CD4-positive, alpha-beta memory T cell (primary cell): ENCODE results near the gene DYRK1A. TPM values are rescaled to one million over a fixed set of nuclear protein-coding genes. Genes with fewer than 3 reads are reported as not detected.
A peak's percentile ranks its signal among the peaks of the same experiment; 100 is the strongest.

Source experiments
- CTCF ChIA-PET: fragments of 350-600 bp; sonication (Branson Sonifier 250); formaldehyde crosslinking; loops from one replicate; lab custom pipeline; 2021; ENCODE audit warnings: inconsistent platforms; ENCODE audit not compliant: partially characterized antibody; lab: Charles Lee
- POLR2A ChIA-PET: fragments of 350-600 bp; sonication (Branson Sonifier 250); formaldehyde crosslinking; loops from one replicate; lab custom pipeline; 2021; ENCODE audit not compliant: partially characterized antibody; lab: Charles Lee
- DNase-seq, 5 donors: peaks; one replicate each; pipeline versions ENCODE4 v3.0.0 to v3.0.0-alpha.2; 2020 to 2022; ENCODE audit warnings: mixed read lengths in 1 of 5
- H3K27ac ChIP-seq: one replicate; pipeline ENCODE4 v1.7.0; 2013; ENCODE audit warnings: low read depth, low read length
- H3K27me3 ChIP-seq: 2 replicates; pipeline ENCODE4 v1.7.0; 2013; ENCODE audit warnings: mild to moderate bottlenecking, low read length, moderate library complexity; ENCODE audit not compliant: insufficient read depth
- H3K36me3 ChIP-seq: 2 replicates; pipeline ENCODE4 v1.7.0; 2013; ENCODE audit warnings: mild to moderate bottlenecking, low read length, moderate library complexity; ENCODE audit not compliant: insufficient read depth
- H3K4me1 ChIP-seq: 2 replicates; pipeline ENCODE4 v1.7.0; 2013; ENCODE audit warnings: mild to moderate bottlenecking, low read length, moderate library complexity; ENCODE audit not compliant: insufficient read depth
- H3K4me3 ChIP-seq, 2 donors: one replicate each; pipeline ENCODE4 v1.7.0; 2013; ENCODE audit warnings: low read length in 2 of 2, mild to moderate bottlenecking in 1 of 2
- H3K9me3 ChIP-seq, 2 donors: one replicate each; pipeline ENCODE4 v1.7.0; 2013; ENCODE audit warnings: low read length in 2 of 2, control low read depth in 1 of 2; ENCODE audit not compliant: control insufficient read depth in 1 of 2
- H3K27ac Mint-ChIP-seq, 7 donors: one replicate each; pipeline ENCODE4 v1.8.0; 2020 to 2021; ENCODE audit warnings: mixed read lengths in 7 of 7, mild to moderate bottlenecking in 6 of 7, inconsistent platforms in 3 of 7, moderate library complexity in 3 of 7
- H3K27me3 Mint-ChIP-seq, 2 donors: one replicate each; pipeline ENCODE4 v1.8.0; 2020 to 2021; ENCODE audit warnings: mixed read lengths in 2 of 2
- H3K36me3 Mint-ChIP-seq, 2 donors: one replicate each; pipeline ENCODE4 v1.8.0; 2020 to 2021; ENCODE audit warnings: mixed read lengths in 2 of 2, inconsistent platforms in 1 of 2, mild to moderate bottlenecking in 1 of 2
- H3K4me1 Mint-ChIP-seq, 4 donors: one replicate each; pipeline ENCODE4 v1.8.0; 2020 to 2021; ENCODE audit warnings: mixed read lengths in 4 of 4, mild to moderate bottlenecking in 1 of 4
- H3K4me3 Mint-ChIP-seq, 8 donors: one replicate each; pipeline ENCODE4 v1.8.0; 2020 to 2021; ENCODE audit warnings: mixed read lengths in 8 of 8, mild to moderate bottlenecking in 7 of 8, moderate library complexity in 6 of 8, inconsistent platforms in 3 of 8
- H3K9me3 Mint-ChIP-seq, 8 donors: one replicate each; pipeline ENCODE4 v1.8.0; 2020 to 2021; ENCODE audit warnings: mixed read lengths in 8 of 8, mild to moderate bottlenecking in 5 of 8, inconsistent platforms in 3 of 8, moderate library complexity in 1 of 8
- intact Hi-C: fragments of 100-400 bp; cut with micrococcal nuclease; formaldehyde crosslinking; loops from one replicate; pipeline ENCODE4 v1.15.1; 2023
- polyA plus RNA-seq, 2 donors: library from polyadenylated mRNA; unstranded; fragments of 300-500 nt; fragmentation: Illumina TruSeq; gene quantifications; one replicate each; pipeline ENCODE4 v1.2.3, GENCODE V29; 2021
- total RNA-seq, 2 experiments: library from RNA; stranded (reverse); gene quantifications; one replicate each; pipeline ENCODE4 v1.2.3, GENCODE V29; 2021

Gene DYRK1A
- total and polyA plus RNA-seq, 4 experiments from 2014 or later = 1.4 to 130 (median 65.2) TPM

DNA sequence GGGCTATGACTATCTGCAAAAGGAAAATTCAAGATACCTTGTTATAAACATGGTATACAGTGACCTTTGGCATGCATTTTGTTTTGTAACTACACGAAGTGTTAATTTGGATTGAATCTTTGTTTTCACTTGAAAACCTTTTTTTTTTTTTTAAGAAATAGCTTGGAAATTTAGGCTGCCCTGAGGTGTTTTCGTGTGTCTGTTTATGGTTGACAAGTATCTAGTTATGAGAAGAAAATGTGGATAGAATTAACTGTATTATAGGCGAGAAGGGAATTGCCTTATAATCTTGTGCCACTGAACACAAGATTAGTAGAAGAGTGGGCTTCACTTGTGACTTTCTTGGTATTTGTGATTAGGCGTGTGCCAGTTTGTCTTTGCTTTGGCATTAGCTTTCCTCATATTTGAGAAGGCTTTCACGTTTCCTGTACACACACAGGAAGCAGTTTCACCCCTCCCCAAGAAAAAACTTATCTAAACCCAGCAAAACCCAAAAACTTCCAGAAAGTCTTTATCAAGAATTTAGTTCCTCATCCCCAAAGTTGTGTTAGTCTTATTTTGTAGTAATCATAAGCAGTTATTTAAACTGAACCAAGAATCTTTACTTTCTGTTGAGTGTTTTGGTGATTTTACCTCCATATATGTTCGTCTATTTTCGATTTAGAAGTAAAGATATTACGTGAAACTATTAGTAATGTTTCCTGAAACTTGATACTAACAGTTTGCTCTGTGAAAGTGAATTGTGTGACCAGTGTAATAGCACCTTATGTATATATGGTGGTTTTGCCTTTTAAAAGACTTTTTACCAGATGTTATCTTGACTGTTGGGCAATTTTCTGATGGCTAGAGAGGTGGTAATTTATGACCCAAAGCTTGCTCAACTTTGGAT, 3.8 kb downstream of the DYRK1A start:
- Mint-ChIP-seq H3K4me3 (peak overlapping the region; percentile 87 to 94 (median 90)), H3K4me1 (peaks cover 54 to 83% (median 63%) of the 10 kb centered on the region in 4 donors), H3K9me3 (peaks cover 0 to 7% (median 2%) of the 10 kb centered on the region in 8 donors), H3K36me3 (peaks cover 3 to 22% of the 10 kb centered on the region in 2 donors), H3K27ac (peak overlapping the region; percentile 70 to 97 (median 82)), H3K27me3 (peaks cover 1 to 2% of the 10 kb centered on the region in 2 donors)
- Histone ChIP-seq H3K4me1 (peaks cover 69% of the 10 kb centered on the region), H3K27me3 (no peaks in the 10 kb centered on the region), H3K27ac (peak overlapping the region; percentile 98), H3K36me3 (no peaks in the 10 kb centered on the region), H3K4me3 (peak overlapping the region; percentile 39 to 51), H3K9me3 (no peaks in the 10 kb centered on the region)
- CTCF ChIA-PET = interaction anchor here (1.2 to 1.7 kb wide), 5 partner anchors 12 to 193 kb away, joined by 3 to 6 read pairs (median 4); no protein-coding TSS in a partner anchor
- DNase-seq = peak in 4 of 5 donors; percentile 23 to 31 (median 28)
- intact Hi-C loops = loop anchor here (2.0 kb wide), 1 partner anchor 44 kb away; no protein-coding TSS in a partner anchor
- POLR2A ChIA-PET = interaction anchor here (0.6 to 3.2 kb wide), 9 partner anchors 14 to 193 kb away, joined by 3 to 30 read pairs (median 4); partner anchors contain the start of gene VPS26C

- no peak for DNase-seq
- Mint-ChIP-seq H3K27me3 (peaks cover 0 to 1% of the 10 kb centered on the region in 2 donors), H3K4me3 (peak overlapping the region; percentile 87 to 94 (median 90)), H3K27ac (peak overlapping the region in 5 of 7 donors; percentile 37 to 97 (median 84)), H3K9me3 (peaks cover 0 to 7% (median 2%) of the 10 kb centered on the region in 8 donors), H3K4me1 (peaks cover 56 to 85% (median 65%) of the 10 kb centered on the region in 4 donors), H3K36me3 (peaks cover 7 to 23% of the 10 kb centered on the region in 2 donors)
- intact Hi-C loops = loop anchor here (2.0 kb wide), 1 partner anchor 44 kb away; no protein-coding TSS in a partner anchor
- peaks cover 73% of the 10 kb centered on the region for H3K4me1 ChIP-seq
- H3K36me3 ChIP-seq = no peaks in the 10 kb centered on the region
- ChIA-PET POLR2A (interaction anchor here (1.0 to 3.2 kb wide), 6 partner anchors 15 to 104 kb away, joined by 3 to 13 read pairs (median 4); partner anchors contain the start of gene VPS26C), CTCF (interaction anchor here (1.2 to 1.7 kb wide), 3 partner anchors 11 to 193 kb away, joined by 4 to 6 read pairs (median 5); no protein-coding TSS in a partner anchor)
- peak overlapping the region; percentile 39 to 51 for H3K4me3 ChIP-seq
- H3K9me3 ChIP-seq = no peaks in the 10 kb centered on the region
- H3K27ac ChIP-seq = peak overlapping the region; percentile 98
- no peaks in the 10 kb centered on the region for H3K27me3 ChIP-seq
Measured at GRCh38 chr21:37371041-37371397, 4.4 kb downstream of the DYRK1A start.

GRCh38 chr21:37372127-37372731, 5.7 kb downstream of the DYRK1A start:
- POLR2A ChIA-PET = interaction anchor here (0.6 to 2.2 kb wide), 6 partner anchors 14 to 192 kb away, joined by 3 to 10 read pairs (median 4); partner anchors contain the start of gene VPS26C
- intact Hi-C loops = no loop called here
- peak overlapping the region; percentile 1 to 97 (median 43) for H3K27ac Mint-ChIP-seq
- peaks cover 85% of the 10 kb centered on the region for H3K4me1 ChIP-seq
- H3K4me3 ChIP-seq = no peak overlapping the region
- no peaks in the 10 kb centered on the region for H3K27me3 ChIP-seq
- DNase-seq = peak in 1 of 5 donors; percentile 44
- H3K9me3 Mint-ChIP-seq = no peaks in the 10 kb centered on the region
- H3K36me3 Mint-ChIP-seq = peaks cover 4 to 18% of the 10 kb centered on the region in 2 donors
- peak overlapping the region in 6 of 8 donors; percentile 4 to 81 (median 69) for H3K4me3 Mint-ChIP-seq
- H3K27ac ChIP-seq = no peak overlapping the region
- CTCF ChIA-PET = no interaction called here
- no peaks in the 10 kb centered on the region for H3K36me3 ChIP-seq
- peaks cover 59 to 87% (median 72%) of the 10 kb centered on the region in 4 donors for H3K4me1 Mint-ChIP-seq
- H3K27me3 Mint-ChIP-seq = no peaks in the 10 kb centered on the region
- H3K9me3 ChIP-seq = no peaks in the 10 kb centered on the region

- peak overlapping the region in 5 of 8 donors; percentile 41 to 68 (median 47) for H3K4me3 Mint-ChIP-seq
- ChIA-PET POLR2A (interaction anchor here (0.6 to 2.2 kb wide), 5 partner anchors 8 to 106 kb away, joined by 3 to 10 read pairs (median 5); partner anchors contain the start of gene VPS26C), CTCF (interaction anchor here (1.4 to 2.6 kb wide), 4 partner anchors 18 to 191 kb away, joined by 3 to 6 read pairs (median 5); partner anchors contain the start of gene VPS26C)
- intact Hi-C loops = no loop called here
- Histone ChIP-seq H3K27ac (no peak overlapping the region), H3K36me3 (no peaks in the 10 kb centered on the region), H3K4me1 (peaks cover 93% of the 10 kb centered on the region), H3K27me3 (no peaks in the 10 kb centered on the region), H3K9me3 (no peaks in the 10 kb centered on the region), H3K4me3 (no peak overlapping the region)
- DNase-seq = no peak
- H3K4me1 Mint-ChIP-seq = peaks cover 63 to 94% (median 79%) of the 10 kb centered on the region in 4 donors
- no peaks in the 10 kb centered on the region for H3K27me3 Mint-ChIP-seq
- no peaks in the 10 kb centered on the region for H3K9me3 Mint-ChIP-seq
- peaks cover 4 to 18% of the 10 kb centered on the region in 2 donors for H3K36me3 Mint-ChIP-seq
- peak overlapping the region in 5 of 7 donors; percentile 5 to 68 (median 61) for H3K27ac Mint-ChIP-seq
Measured at GRCh38 chr21:37372951-37373350, 6.4 kb downstream of the DYRK1A start.

- Mint-ChIP-seq H3K27me3 (no peaks in the 10 kb centered on the region), H3K27ac (peak overlapping the region in 5 of 7 donors; percentile 61 to 75 (median 68)), H3K4me1 (peaks cover 65 to 96% (median 81%) of the 10 kb centered on the region in 4 donors), H3K36me3 (peaks cover 4 to 13% of the 10 kb centered on the region in 2 donors), H3K4me3 (peak overlapping the region in 7 of 8 donors; percentile 3 to 68 (median 46)), H3K9me3 (no peaks in the 10 kb centered on the region)
- no peaks in the 10 kb centered on the region for H3K9me3 ChIP-seq
- H3K27me3 ChIP-seq = no peaks in the 10 kb centered on the region
- no peak for DNase-seq
- H3K36me3 ChIP-seq = no peaks in the 10 kb centered on the region
- ChIA-PET POLR2A (interaction anchor here (0.6 to 2.2 kb wide), 5 partner anchors 8 to 106 kb away, joined by 3 to 10 read pairs (median 5); partner anchors contain the start of gene VPS26C), CTCF (interaction anchor here (0.9 to 2.6 kb wide), 5 partner anchors 18 to 382 kb away, joined by 3 to 6 read pairs (median 5); partner anchors contain the start of gene VPS26C)
- no peak overlapping the region for H3K27ac ChIP-seq
- no peak overlapping the region for H3K4me3 ChIP-seq
- peaks cover 97% of the 10 kb centered on the region for H3K4me1 ChIP-seq
- intact Hi-C loops = no loop called here
Measured at GRCh38 chr21:37373539-37373938, 7.0 kb downstream of the DYRK1A start.

GRCh38 chr21:37374027-37374426, 7.5 kb downstream of the DYRK1A start:
- intact Hi-C loops = no loop called here
- no peak overlapping the region for H3K27ac ChIP-seq
- POLR2A ChIA-PET = interaction anchor here (0.9 to 2.2 kb wide), 3 partner anchors 9 to 107 kb away, joined by 3 to 10 read pairs (median 5); partner anchors contain the start of gene VPS26C

More at GRCh38 chr21:37374027-37374426, 7.5 kb downstream of the DYRK1A start:
- Histone ChIP-seq H3K27me3 (no peaks in the 10 kb centered on the region), H3K4me3 (no peak overlapping the region), H3K9me3 (no peaks in the 10 kb centered on the region), H3K36me3 (no peaks in the 10 kb centered on the region), H3K4me1 (peaks cover 97% of the 10 kb centered on the region)
- H3K27me3 Mint-ChIP-seq = no peaks in the 10 kb centered on the region
- DNase-seq = no peak
- peak overlapping the region in 5 of 8 donors; percentile 49 to 73 (median 59) for H3K4me3 Mint-ChIP-seq
- CTCF ChIA-PET = interaction anchor here (0.9 to 2.6 kb wide), 6 partner anchors 17 to 383 kb away, joined by 3 to 6 read pairs (median 4); partner anchors contain the start of gene VPS26C
- H3K27ac Mint-ChIP-seq = peak overlapping the region in 2 of 7 donors; percentile 57 to 66
- H3K4me1 Mint-ChIP-seq = peaks cover 67 to 96% (median 82%) of the 10 kb centered on the region in 4 donors
- H3K9me3 Mint-ChIP-seq = no peaks in the 10 kb centered on the region
- peaks cover 4 to 10% of the 10 kb centered on the region in 2 donors for H3K36me3 Mint-ChIP-seq
